ENCODE measurements around the gene TERT.

Gene TERT

DNA sequence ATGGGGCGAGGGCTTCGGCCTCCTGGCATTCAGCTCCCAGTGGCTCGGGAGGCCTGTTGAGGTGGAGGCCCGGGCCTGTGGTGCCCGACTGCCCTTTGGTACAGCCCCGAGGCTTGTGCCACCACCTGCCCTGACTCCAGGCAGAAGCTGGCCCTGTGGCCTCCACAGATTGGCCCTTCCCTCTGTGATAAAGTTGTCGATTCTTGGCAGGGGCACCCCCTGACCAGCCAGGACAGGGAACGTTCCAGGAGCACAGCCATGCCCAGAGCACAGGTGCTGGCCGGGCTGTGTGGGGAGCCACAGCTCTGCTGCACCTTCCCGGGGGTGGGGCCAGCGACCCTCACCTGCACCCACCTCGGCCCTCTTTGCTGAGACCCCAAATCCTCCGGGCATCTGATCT, 37.0 kb downstream of the TERT start:
- no peak for TF ChIP-seq PPARA (CRISPR knock-in tag; IDR thresholded peaks at IDR 0.05; ENCODE audit: borderline replicate concordance)
- no peak for TF ChIP-seq ZNF565 (CRISPR knock-in tag; conservative IDR thresholded peaks at IDR 0.05; ENCODE audit: low read depth)
- TF ChIP-seq ESRRG (CRISPR knock-in tag; IDR thresholded peaks at IDR 0.05), result no peak
- no peak for TF ChIP-seq TOX (CRISPR knock-in tag; IDR thresholded peaks at IDR 0.05; ENCODE audit: borderline replicate concordance)
- TF ChIP-seq, protein P1, sequence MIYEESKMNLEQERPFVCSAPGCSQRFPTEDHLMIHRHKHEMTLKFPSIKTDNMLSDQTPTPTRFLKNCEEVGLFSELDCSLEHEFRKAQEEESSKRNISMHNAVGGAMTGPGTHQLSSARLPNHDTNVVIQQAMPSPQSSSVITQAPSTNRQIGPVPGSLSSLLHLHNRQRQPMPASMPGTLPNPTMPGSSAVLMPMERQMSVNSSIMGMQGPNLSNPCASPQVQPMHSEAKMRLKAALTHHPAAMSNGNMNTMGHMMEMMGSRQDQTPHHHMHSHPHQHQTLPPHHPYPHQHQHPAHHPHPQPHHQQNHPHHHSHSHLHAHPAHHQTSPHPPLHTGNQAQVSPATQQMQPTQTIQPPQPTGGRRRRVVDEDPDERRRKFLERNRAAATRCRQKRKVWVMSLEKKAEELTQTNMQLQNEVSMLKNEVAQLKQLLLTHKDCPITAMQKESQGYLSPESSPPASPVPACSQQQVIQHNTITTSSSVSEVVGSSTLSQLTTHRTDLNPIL (CRISPR knock-in tag; IDR thresholded peaks at IDR 0.05; ENCODE audit: low read depth), result no peak
- TF ChIP-seq, protein P2, sequence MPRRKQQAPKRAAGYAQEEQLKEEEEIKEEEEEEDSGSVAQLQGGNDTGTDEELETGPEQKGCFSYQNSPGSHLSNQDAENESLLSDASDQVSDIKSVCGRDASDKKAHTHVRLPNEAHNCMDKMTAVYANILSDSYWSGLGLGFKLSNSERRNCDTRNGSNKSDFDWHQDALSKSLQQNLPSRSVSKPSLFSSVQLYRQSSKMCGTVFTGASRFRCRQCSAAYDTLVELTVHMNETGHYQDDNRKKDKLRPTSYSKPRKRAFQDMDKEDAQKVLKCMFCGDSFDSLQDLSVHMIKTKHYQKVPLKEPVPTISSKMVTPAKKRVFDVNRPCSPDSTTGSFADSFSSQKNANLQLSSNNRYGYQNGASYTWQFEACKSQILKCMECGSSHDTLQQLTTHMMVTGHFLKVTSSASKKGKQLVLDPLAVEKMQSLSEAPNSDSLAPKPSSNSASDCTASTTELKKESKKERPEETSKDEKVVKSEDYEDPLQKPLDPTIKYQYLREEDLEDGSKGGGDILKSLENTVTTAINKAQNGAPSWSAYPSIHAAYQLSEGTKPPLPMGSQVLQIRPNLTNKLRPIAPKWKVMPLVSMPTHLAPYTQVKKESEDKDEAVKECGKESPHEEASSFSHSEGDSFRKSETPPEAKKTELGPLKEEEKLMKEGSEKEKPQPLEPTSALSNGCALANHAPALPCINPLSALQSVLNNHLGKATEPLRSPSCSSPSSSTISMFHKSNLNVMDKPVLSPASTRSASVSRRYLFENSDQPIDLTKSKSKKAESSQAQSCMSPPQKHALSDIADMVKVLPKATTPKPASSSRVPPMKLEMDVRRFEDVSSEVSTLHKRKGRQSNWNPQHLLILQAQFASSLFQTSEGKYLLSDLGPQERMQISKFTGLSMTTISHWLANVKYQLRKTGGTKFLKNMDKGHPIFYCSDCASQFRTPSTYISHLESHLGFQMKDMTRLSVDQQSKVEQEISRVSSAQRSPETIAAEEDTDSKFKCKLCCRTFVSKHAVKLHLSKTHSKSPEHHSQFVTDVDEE (CRISPR knock-in tag; IDR thresholded peaks at IDR 0.05), result no peak
- no peak for TF ChIP-seq ZC3H10 (CRISPR knock-in tag; IDR thresholded peaks at IDR 0.05)
- TF ChIP-seq, protein P3, sequence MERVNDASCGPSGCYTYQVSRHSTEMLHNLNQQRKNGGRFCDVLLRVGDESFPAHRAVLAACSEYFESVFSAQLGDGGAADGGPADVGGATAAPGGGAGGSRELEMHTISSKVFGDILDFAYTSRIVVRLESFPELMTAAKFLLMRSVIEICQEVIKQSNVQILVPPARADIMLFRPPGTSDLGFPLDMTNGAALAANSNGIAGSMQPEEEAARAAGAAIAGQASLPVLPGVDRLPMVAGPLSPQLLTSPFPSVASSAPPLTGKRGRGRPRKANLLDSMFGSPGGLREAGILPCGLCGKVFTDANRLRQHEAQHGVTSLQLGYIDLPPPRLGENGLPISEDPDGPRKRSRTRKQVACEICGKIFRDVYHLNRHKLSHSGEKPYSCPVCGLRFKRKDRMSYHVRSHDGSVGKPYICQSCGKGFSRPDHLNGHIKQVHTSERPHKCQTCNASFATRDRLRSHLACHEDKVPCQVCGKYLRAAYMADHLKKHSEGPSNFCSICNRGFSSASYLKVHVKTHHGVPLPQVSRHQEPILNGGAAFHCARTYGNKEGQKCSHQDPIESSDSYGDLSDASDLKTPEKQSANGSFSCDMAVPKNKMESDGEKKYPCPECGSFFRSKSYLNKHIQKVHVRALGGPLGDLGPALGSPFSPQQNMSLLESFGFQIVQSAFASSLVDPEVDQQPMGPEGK (CRISPR knock-in tag; IDR thresholded peaks at IDR 0.05; ENCODE audit: borderline replicate concordance), result no peak
- ATAC-seq, result no peak

DNA sequence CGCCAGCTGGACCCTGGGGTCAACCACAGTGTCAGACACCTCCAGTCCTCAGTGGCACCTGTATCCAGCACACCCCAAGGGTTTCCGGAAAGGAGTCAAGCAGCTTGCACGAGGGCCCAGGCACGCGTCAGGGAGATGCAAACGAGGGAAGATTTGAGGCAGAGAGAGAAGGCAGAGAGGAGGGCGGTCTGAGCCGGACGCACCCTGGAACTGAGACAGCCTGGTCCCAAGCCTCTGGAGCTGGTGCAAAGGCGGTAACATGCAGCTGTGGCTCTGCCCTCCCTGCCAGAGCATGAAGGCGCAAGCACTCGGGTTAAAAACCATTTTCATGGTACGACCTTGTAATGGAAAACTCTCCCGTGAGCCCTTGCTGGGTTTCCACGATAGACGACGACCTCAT, 37.5 kb downstream of the TERT start:
- ATAC-seq, result no peak
- TF ChIP-seq ZFP30 (CRISPR knock-in tag; IDR thresholded peaks at IDR 0.05), result no peak
- TF ChIP-seq ESRRG (CRISPR knock-in tag; IDR thresholded peaks at IDR 0.05), result no peak
- TF ChIP-seq, protein P4, sequence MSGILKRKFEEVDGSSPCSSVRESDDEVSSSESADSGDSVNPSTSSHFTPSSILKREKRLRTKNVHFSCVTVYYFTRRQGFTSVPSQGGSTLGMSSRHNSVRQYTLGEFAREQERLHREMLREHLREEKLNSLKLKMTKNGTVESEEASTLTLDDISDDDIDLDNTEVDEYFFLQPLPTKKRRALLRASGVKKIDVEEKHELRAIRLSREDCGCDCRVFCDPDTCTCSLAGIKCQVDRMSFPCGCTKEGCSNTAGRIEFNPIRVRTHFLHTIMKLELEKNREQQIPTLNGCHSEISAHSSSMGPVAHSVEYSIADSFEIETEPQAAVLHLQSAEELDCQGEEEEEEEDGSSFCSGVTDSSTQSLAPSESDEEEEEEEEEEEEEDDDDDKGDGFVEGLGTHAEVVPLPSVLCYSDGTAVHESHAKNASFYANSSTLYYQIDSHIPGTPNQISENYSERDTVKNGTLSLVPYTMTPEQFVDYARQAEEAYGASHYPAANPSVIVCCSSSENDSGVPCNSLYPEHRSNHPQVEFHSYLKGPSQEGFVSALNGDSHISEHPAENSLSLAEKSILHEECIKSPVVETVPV (CRISPR knock-in tag; IDR thresholded peaks at IDR 0.05), result no peak
- TF ChIP-seq, protein P3 (CRISPR knock-in tag; IDR thresholded peaks at IDR 0.05; ENCODE audit: borderline replicate concordance), result no peak
- TF ChIP-seq, protein P2 (CRISPR knock-in tag; IDR thresholded peaks at IDR 0.05), result no peak
- TF ChIP-seq ZNF8 (CRISPR knock-in tag; IDR thresholded peaks at IDR 0.05), result no peak
- no peak for TF ChIP-seq BACH2 (CRISPR knock-in tag; IDR thresholded peaks at IDR 0.05; ENCODE audit: borderline replicate concordance)
- no peak for TF ChIP-seq ZFP3 (CRISPR knock-in tag; IDR thresholded peaks at IDR 0.05)
- TF ChIP-seq ZC3H10 (CRISPR knock-in tag; IDR thresholded peaks at IDR 0.05), result no peak
- TF ChIP-seq TCF4 (CRISPR knock-in tag; IDR thresholded peaks at IDR 0.05; ENCODE audit: borderline replicate concordance), result no peak
- TF ChIP-seq ARNTL (CRISPR knock-in tag; IDR thresholded peaks at IDR 0.05; ENCODE audit: borderline replicate concordance, low read depth), result no peak
- no peak for TF ChIP-seq PPARA (CRISPR knock-in tag; IDR thresholded peaks at IDR 0.05; ENCODE audit: borderline replicate concordance)
- TF ChIP-seq ZNF565 (CRISPR knock-in tag; conservative IDR thresholded peaks at IDR 0.05; ENCODE audit: low read depth), result no peak
- TF ChIP-seq, protein P5, sequence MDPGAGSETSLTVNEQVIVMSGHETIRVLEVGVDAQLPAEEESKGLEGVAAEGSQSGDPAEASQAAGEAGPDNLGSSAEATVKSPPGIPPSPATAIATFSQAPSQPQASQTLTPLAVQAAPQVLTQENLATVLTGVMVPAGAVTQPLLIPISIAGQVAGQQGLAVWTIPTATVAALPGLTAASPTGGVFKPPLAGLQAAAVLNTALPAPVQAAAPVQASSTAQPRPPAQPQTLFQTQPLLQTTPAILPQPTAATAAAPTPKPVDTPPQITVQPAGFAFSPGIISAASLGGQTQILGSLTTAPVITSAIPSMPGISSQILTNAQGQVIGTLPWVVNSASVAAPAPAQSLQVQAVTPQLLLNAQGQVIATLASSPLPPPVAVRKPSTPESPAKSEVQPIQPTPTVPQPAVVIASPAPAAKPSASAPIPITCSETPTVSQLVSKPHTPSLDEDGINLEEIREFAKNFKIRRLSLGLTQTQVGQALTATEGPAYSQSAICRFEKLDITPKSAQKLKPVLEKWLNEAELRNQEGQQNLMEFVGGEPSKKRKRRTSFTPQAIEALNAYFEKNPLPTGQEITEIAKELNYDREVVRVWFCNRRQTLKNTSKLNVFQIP (CRISPR knock-in tag; IDR thresholded peaks at IDR 0.05; ENCODE audit: borderline replicate concordance, low read depth), result no peak
- TF ChIP-seq SNAI2 (CRISPR knock-in tag; IDR thresholded peaks at IDR 0.05), result no peak
- TF ChIP-seq ISL1 (CRISPR knock-in tag; IDR thresholded peaks at IDR 0.05), result no peak
- TF ChIP-seq TOX (CRISPR knock-in tag; IDR thresholded peaks at IDR 0.05; ENCODE audit: borderline replicate concordance), result no peak
- no peak for TF ChIP-seq RARB (CRISPR knock-in tag; IDR thresholded peaks at IDR 0.05)

Measured in SK-N-SH treated with all-trans-retinoic acid at 6 μM for 48 hours (cell line).